Lower leg skin (tissue), 4 donors: Measurements from ENCODE around the gene ZBTB18. TPM values are rescaled to one million over a fixed set of nuclear protein-coding genes. Genes with fewer than 3 reads are reported as not detected.

Experiments used
- DNase-seq, 2 donors: peaks; one replicate each; pipeline ENCODE4 v3.0.0-alpha.2; 2019; ENCODE audit warnings: low spot score in 2 of 2
- H3K4me3 ChIP-seq: fragments of 200-600 bp; sonication (generic); 2 replicates; pipeline ENCODE4 v1.5.1; 2017; ENCODE audit warnings: mild to moderate bottlenecking, low read depth; ENCODE audit not compliant: poor library complexity, severe bottlenecking
- POLR2A ChIP-seq, 2 donors: fragments of 450-650 bp; IDR thresholded peaks; one replicate each; pipeline ENCODE4 v1.6.1; 2016 to 2017; ENCODE audit warnings: antibody characterized with exemption in 2 of 2, mild to moderate bottlenecking in 1 of 2, moderate library complexity in 1 of 2
- WGBS, 2 donors: methylation state at CpG; one replicate each; pipeline ENCODE4 v1.1.5; 2018; 5-methylcytosine and 5-hydroxymethylcytosine counted together
- intact Hi-C: fragments of 100-400 bp; cut with DNase I; formaldehyde crosslinking; loops from one replicate; pipeline ENCODE4 v1.15.0; 2023; ENCODE audit warnings: low total_unique reads
- total RNA-seq, 4 donors: library from RNA; depleted of rRNA; stranded (reverse); fragments of >200 nt; gene quantifications; one replicate each; pipeline ENCODE4 v1.1.0, GENCODE V29; 2016
- TF ChIP-seq, protein P1 (sequence below), 3 donors: fragments of 450-650 bp; IDR thresholded peaks; one replicate each; pipeline ENCODE4 v1.5.1; 2016; ENCODE audit warnings: antibody characterized with exemption in 3 of 3, mild to moderate bottlenecking in 3 of 3, moderate library complexity in 2 of 3

The ZBTB18 gene
- total RNA-seq, 4 donors from 2014 or later = 10.6 to 14.3 (median 11.7) TPM

DNA sequence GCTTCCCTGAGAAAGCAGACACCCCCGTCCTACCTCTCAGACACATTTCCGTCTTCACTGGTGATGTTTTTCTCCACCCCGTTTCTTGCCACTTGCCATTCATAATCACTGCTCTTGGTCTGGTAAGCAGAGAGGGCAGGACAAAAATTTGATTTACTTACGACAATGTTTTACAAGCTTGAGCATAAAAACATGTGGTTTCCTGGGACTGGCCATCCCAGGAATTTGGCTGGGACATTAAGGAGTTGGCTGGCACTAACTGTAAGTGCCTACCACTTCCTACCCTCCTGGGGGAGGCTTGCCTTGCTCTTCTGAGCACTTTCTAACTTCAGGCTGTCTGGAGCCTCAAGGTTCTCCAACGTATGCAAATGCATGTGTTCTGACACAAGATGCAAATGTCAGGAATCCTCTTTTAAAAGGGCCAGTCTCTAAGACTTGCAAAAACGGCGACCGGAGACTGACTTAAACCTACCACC lies 24.2 kb downstream of the ZBTB18 start:
- no peak overlapping the region for H3K4me3 ChIP-seq
- intact Hi-C loops = no loop called here
- WGBS, 2 donors = 21 to 23% methylated on average over 8 of the region's 8 CpGs
- no peak for DNase-seq
- TF ChIP-seq, protein P1, sequence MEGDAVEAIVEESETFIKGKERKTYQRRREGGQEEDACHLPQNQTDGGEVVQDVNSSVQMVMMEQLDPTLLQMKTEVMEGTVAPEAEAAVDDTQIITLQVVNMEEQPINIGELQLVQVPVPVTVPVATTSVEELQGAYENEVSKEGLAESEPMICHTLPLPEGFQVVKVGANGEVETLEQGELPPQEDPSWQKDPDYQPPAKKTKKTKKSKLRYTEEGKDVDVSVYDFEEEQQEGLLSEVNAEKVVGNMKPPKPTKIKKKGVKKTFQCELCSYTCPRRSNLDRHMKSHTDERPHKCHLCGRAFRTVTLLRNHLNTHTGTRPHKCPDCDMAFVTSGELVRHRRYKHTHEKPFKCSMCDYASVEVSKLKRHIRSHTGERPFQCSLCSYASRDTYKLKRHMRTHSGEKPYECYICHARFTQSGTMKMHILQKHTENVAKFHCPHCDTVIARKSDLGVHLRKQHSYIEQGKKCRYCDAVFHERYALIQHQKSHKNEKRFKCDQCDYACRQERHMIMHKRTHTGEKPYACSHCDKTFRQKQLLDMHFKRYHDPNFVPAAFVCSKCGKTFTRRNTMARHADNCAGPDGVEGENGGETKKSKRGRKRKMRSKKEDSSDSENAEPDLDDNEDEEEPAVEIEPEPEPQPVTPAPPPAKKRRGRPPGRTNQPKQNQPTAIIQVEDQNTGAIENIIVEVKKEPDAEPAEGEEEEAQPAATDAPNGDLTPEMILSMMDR (IDR thresholded peaks at IDR 0.05) = no peak

DNA sequence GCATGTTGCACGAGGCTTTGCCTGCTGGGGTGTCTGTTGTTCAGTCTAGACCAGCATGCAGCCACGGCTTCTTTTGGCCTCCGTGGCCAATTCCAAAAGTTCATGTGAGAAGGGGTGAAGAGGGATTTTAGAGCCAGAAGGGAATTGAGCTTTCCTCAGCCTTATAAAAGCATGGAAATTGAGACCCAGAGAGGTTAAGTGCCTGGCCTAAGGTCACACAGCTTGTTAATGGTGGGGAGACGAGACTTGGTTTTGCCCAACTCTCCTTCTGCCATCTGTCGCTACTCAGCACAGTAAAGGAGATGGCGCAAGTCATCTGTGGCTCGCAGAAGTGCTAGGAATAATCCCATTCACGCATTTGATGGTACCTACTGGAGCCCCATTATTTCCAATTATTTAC lies 25.7 kb downstream of the ZBTB18 start:
- H3K4me3 ChIP-seq = no peak overlapping the region
- no peak for DNase-seq
- 82 to 95% methylated on average over 8 of the region's 8 CpGs for WGBS, 2 donors
- TF ChIP-seq, protein P1 (IDR thresholded peaks at IDR 0.05) = no peak
- TF ChIP-seq POLR2A (IDR thresholded peaks at IDR 0.05) = no peak
- intact Hi-C loops = no loop called here

GRCh38 chr1:244077473-244078220 lies 26.6 kb downstream of the ZBTB18 start:
- no peak overlapping the region for H3K4me3 ChIP-seq
- no peak for TF ChIP-seq POLR2A (IDR thresholded peaks at IDR 0.05)
- intact Hi-C loops = no loop called here
- DNase-seq = no peak
- WGBS, 2 donors = 68 to 71% methylated on average over 22 of the region's 22 CpGs

DNA sequence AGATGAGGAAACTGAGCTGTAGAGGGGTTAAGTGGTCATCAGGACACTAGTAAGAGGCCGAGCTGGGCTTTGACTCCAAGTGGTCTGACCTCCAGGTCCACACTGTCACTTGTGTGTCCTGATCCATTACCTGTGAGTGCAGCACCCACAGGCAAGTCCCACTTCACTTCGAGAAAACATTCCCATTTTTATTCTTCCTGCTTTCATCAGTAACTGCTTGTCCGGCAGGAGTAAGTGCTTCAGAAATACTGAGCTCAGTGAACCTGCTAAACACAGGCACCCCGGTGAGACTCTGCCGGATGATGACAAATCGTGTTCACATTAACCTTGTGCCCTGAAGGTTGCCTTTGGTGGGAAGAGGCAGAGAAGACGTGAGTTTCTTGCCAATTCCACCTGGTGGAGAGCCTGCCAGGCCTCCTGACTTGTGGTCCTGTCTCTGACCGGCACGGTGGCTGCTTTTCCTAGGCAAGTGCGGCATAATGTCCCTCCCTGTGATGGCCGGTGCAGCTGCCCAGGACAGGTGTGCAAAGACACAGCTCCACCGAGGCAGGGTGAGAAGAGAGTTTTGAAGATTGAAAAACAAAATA lies 29.4 kb downstream of the ZBTB18 start:
- TF ChIP-seq, protein P1 (IDR thresholded peaks at IDR 0.05) = no peak
- TF ChIP-seq POLR2A (IDR thresholded peaks at IDR 0.05) = no peak
- H3K4me3 ChIP-seq = no peak overlapping the region
- 76 to 79% methylated on average over 12 of the region's 12 CpGs for WGBS, 2 donors
- DNase-seq = no peak
- intact Hi-C loops = no loop called here

GRCh38 chr1:244082969-244083368 lies 31.9 kb downstream of the ZBTB18 start:
- no peak for DNase-seq
- H3K4me3 ChIP-seq = no peak overlapping the region
- TF ChIP-seq POLR2A (IDR thresholded peaks at IDR 0.05) = no peak
- TF ChIP-seq, protein P1 (IDR thresholded peaks at IDR 0.05) = no peak
- intact Hi-C loops = no loop called here
- WGBS, 2 donors = 88% methylated on average over 3 of the region's 3 CpGs

- 53 to 69% methylated on average over 5 of the region's 5 CpGs for WGBS, 2 donors
- no peak for DNase-seq
- no peak for TF ChIP-seq POLR2A (IDR thresholded peaks at IDR 0.05)
- intact Hi-C loops = no loop called here
- no peak overlapping the region for H3K4me3 ChIP-seq
Observed at GRCh38 chr1:244083383-244083943, 32.4 kb downstream of the ZBTB18 start.
